Thoracic aorta (tissue), 2 donors: Measurements from ENCODE around the gene SRRM1. TPM values are rescaled to one million over a fixed set of nuclear protein-coding genes. Genes with fewer than 3 reads are reported as not detected.

ENCODE experiments used
- ATAC-seq: fragments of 150-250 bp; one replicate; pipeline ENCODE4 v1.8.0; 2017; ENCODE audit warnings: low read depth; ENCODE audit not compliant: insufficient number of reproducible peaks, low FRiP score
- DNase-seq: peaks from one replicate; pipeline ENCODE4 v3.0.0-alpha.2; 2020; ENCODE audit warnings: low spot score
- H3K27ac ChIP-seq, 2 donors: fragments of 200-600 bp; sonication (generic); 1 replicate in 1 of 2; 2 replicates in 1 of 2; pipeline ENCODE4 v1.5.1; 2016; ENCODE audit warnings: mild to moderate bottlenecking in 2 of 2, moderate library complexity in 2 of 2
- H3K27me3 ChIP-seq: fragments of 200-600 bp; sonication (generic); replicated peaks from 2 replicates; pipeline ENCODE4 v1.6.0; 2016; ENCODE audit warnings: mild to moderate bottlenecking; ENCODE audit not compliant: insufficient read depth
- H3K36me3 ChIP-seq: fragments of 200-600 bp; sonication (generic); one replicate; pipeline ENCODE4 v1.5.1; 2016
- H3K4me1 ChIP-seq, 2 donors: fragments of 200-600 bp; sonication (generic); 1 replicate in 1 of 2; 2 replicates in 1 of 2; pipeline versions ENCODE4 v1.5.1 to v1.6.0; 2016; ENCODE audit warnings: low read depth in 2 of 2, mild to moderate bottlenecking in 1 of 2; ENCODE audit not compliant: control insufficient read depth in 1 of 2
- H3K4me3 ChIP-seq: fragments of 200-600 bp; sonication (generic); 2 replicates; pipeline ENCODE4 v1.5.1; 2016; ENCODE audit warnings: mild to moderate bottlenecking
- H3K9me3 ChIP-seq: fragments of 200-600 bp; sonication (generic); 2 replicates; pipeline ENCODE4 v1.5.1; 2016
- CTCF ChIP-seq: fragments of 200-600 bp; sonication (generic); IDR thresholded peaks from one replicate; pipeline ENCODE4 v1.5.1; 2019; ENCODE audit warnings: antibody characterized with exemption
- total RNA-seq, 2 donors: library from RNA; depleted of rRNA; stranded (reverse); fragments of >200 nt; gene quantifications; one replicate each; pipeline versions ENCODE4 v1.1.0 to v1.2.3, GENCODE V29; 2016

SRRM1 gene
- total RNA-seq, 2 donors from 2014 or later = 57.0 to 181 TPM

- DNase-seq = peak; percentile 15
- TF ChIP-seq CTCF = no peak
- H3K36me3 ChIP-seq = no peaks in the 10 kb centered on the region
- no peak overlapping the region for H3K4me3 ChIP-seq
- no peaks in the 10 kb centered on the region for H3K9me3 ChIP-seq
- no peak overlapping the region for H3K27ac ChIP-seq
- peaks cover 4 to 12% of the 10 kb centered on the region in 2 donors for H3K4me1 ChIP-seq
- no peak for ATAC-seq
- H3K27me3 ChIP-seq = no peaks in the 10 kb centered on the region
These were observed 40.6 kb downstream of the SRRM1 start for GRCh38 chr1:24683713-24684162.

- no peaks in the 10 kb centered on the region for H3K36me3 ChIP-seq
- H3K9me3 ChIP-seq = no peaks in the 10 kb centered on the region
- no peak overlapping the region for H3K27ac ChIP-seq
- peaks cover 6 to 12% of the 10 kb centered on the region in 2 donors for H3K4me1 ChIP-seq
- no peak for TF ChIP-seq CTCF
- no peak for DNase-seq
- H3K27me3 ChIP-seq = no peaks in the 10 kb centered on the region
- ATAC-seq = no peak
- no peak overlapping the region for H3K4me3 ChIP-seq
These were observed 44.9 kb downstream of the SRRM1 start for GRCh38 chr1:24688033-24688432.

GRCh38 chr1:24688621-24689195 lies 45.6 kb downstream of the SRRM1 start:
- H3K36me3 ChIP-seq = no peaks in the 10 kb centered on the region
- TF ChIP-seq CTCF = peak; percentile 84
- no peak overlapping the region for H3K4me3 ChIP-seq
- peak; percentile 21 for DNase-seq
- no peaks in the 10 kb centered on the region for H3K27me3 ChIP-seq
- H3K9me3 ChIP-seq = no peaks in the 10 kb centered on the region
- peaks cover 6 to 7% of the 10 kb centered on the region in 2 donors for H3K4me1 ChIP-seq
- H3K27ac ChIP-seq = no peak overlapping the region
- ATAC-seq = no peak

- no peak overlapping the region for H3K27ac ChIP-seq
- DNase-seq (no peak), ATAC-seq (no peak)
- H3K4me3 ChIP-seq = no peak overlapping the region
- H3K36me3 ChIP-seq = no peaks in the 10 kb centered on the region
- H3K4me1 ChIP-seq = peaks cover 19 to 25% of the 10 kb centered on the region in 2 donors
- no peaks in the 10 kb centered on the region for H3K9me3 ChIP-seq
- H3K27me3 ChIP-seq = no peaks in the 10 kb centered on the region
- no peak for TF ChIP-seq CTCF
These were observed 47.9 kb downstream of the SRRM1 start for GRCh38 chr1:24691051-24691450.

- no peak overlapping the region for H3K4me3 ChIP-seq
- H3K27me3 ChIP-seq = no peaks in the 10 kb centered on the region
- TF ChIP-seq CTCF = no peak
- H3K36me3 ChIP-seq = no peaks in the 10 kb centered on the region
- no peaks in the 10 kb centered on the region for H3K9me3 ChIP-seq
- DNase-seq (no peak), ATAC-seq (no peak)
- no peak overlapping the region for H3K27ac ChIP-seq
- H3K4me1 ChIP-seq = peaks cover 19 to 25% of the 10 kb centered on the region in 2 donors
These were observed 49.4 kb downstream of the SRRM1 start for GRCh38 chr1:24692351-24692980.
